SU-DHL-6 (cell line): ENCODE results near the gene PRSS38.

Experiments used
- EZH2phosphoT487 ChIP-seq: fragments of 200-600 bp; sonication (generic), shearing (Covaris generic); conservative IDR thresholded peaks from 2 replicates; pipeline ENCODE4 v1.6.1; 2018; ENCODE audit warnings: mild to moderate bottlenecking, antibody characterized with exemption, low read length, moderate library complexity, mixed read lengths
- TF ChIP-seq, protein P1 (sequence below): fragments of 200-600 bp; sonication (generic); IDR thresholded peaks from one replicate; pipeline ENCODE4 v1.5.1; 2017; ENCODE audit warnings: antibody characterized with exemption, mild to moderate bottlenecking, low read length, moderate library complexity; ENCODE audit not compliant: insufficient read depth, poor library complexity, severe bottlenecking

DNA sequence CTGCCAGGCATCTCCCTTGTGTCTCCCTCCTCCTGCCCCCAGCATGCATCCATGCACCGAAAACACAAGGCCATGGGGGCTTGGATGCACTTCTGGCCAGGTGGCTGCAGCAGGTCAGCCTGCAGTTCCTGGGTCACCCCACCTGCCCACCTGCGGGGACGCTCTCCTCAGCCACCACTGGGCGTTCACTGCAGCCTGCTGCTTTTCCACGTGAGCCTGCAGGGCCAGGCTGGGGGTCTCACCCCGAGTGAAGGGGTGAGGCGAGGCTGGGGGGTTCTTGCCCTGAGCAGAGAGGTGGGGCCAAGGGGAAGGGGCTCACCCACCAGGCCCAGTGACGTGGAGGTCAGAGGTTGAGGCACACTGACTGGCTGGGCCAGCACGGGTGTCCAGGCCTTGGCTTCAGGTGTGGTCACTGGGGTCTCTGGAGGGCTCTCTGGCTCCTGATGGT lies 67.6 kb downstream of the PRSS38 start:
- TF ChIP-seq, protein P1, sequence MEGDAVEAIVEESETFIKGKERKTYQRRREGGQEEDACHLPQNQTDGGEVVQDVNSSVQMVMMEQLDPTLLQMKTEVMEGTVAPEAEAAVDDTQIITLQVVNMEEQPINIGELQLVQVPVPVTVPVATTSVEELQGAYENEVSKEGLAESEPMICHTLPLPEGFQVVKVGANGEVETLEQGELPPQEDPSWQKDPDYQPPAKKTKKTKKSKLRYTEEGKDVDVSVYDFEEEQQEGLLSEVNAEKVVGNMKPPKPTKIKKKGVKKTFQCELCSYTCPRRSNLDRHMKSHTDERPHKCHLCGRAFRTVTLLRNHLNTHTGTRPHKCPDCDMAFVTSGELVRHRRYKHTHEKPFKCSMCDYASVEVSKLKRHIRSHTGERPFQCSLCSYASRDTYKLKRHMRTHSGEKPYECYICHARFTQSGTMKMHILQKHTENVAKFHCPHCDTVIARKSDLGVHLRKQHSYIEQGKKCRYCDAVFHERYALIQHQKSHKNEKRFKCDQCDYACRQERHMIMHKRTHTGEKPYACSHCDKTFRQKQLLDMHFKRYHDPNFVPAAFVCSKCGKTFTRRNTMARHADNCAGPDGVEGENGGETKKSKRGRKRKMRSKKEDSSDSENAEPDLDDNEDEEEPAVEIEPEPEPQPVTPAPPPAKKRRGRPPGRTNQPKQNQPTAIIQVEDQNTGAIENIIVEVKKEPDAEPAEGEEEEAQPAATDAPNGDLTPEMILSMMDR = no peak
- TF ChIP-seq EZH2phosphoT487 = no peak
